ENCODE data around the gene TNFRSF18.

Gene TNFRSF18

GRCh38 chr1:1213345-1214265 is 7.2 kb upstream of the TNFRSF18 start, which contains the start of gene TNFRSF4:
Gene TNFRSF4, minus strand, starts transcription at chr1:1214153. Its CDS starts 26 bp downstream, at chr1:1214127.
- DNase-seq (ENCODE audit: low spot score), result no peak

DNA sequence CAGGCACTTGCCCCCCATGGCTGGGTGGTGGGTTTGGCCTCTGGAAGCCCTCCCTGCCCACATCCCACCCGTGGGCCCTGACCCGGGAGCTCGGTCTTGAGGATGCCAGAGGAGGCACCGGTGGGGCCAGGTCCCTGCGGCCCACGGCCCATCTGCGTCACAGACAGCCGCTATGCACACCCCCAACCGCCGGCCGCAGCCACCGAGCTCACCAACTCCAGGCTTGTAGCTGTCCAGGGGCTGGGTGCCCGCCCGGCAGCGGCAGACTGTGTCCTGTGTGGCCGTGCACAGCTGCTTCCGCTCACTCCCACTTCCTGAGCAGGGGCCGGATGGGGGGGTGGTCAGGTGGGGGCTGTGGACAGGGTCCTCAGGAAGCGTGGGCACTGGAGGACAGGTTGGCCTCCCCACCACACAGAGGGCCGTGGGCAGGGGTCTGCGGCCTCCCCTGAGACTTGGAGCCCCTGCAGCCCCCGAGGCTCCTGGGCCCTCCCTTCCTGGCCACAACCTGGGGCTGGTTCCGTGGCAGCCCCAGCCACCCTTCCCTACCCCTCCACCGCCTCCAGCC is 6.5 kb upstream of the TNFRSF18 start:
- no peak for DNase-seq (ENCODE audit: low spot score)

GRCh38 chr1:1211541-1212441 is 5.4 kb upstream of the TNFRSF18 start:
- DNase-seq (ENCODE audit: low spot score), result no peak

GRCh38 chr1:1210726-1211540 is 4.5 kb upstream of the TNFRSF18 start:
- no peak for DNase-seq (ENCODE audit: low spot score)

DNA sequence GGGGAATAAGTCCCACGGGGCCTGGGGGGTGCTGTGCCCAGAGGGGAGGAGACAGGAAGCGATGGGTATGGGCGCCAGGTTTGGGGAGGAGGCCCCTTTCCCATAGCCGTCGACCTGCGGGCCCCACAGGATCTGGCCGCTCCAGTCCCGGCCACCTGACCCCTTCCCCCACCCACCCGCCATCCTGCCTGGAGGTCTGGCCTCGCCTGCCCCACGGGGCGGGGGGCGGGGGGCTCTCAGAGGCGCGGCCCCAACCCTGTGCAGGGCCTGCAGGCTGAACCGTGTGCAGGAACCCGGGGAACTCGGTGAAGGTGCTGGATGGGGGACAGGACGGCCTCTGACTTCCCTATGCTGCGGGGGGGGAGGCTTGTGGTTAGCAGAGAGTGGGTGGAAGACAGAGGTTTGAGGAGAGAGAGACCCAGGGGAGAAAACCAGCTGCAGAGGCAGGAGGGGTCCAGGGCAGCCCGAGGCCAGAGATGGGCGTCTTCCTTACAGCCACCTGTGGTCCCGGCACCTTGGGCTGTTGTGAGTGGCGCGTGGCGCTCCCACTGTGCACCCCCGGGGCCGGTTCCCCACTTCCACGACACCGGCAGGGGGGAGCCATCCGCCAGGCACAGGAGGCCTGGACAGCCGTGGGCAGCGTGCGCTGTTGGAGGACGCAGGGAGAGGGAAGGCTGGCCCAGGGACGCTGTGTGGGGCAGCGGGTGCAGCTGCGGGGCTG is 2.5 kb upstream of the TNFRSF18 start:
- DNase-seq (ENCODE audit: low spot score), result no peak

GRCh38 chr1:1207571-1207892 is 1.1 kb upstream of the TNFRSF18 start:
- DNase-seq (ENCODE audit: low spot score), result no peak

- DNase-seq (ENCODE audit: low spot score), result no peak
Measured at GRCh38 chr1:1206966-1207531, 657 bp upstream of the TNFRSF18 start.

GRCh38 chr1:1205769-1206375 is 520 bp downstream of the TNFRSF18 start:
- no peak for DNase-seq (ENCODE audit: low spot score)

GRCh38 chr1:1204998-1205768 is 1.2 kb downstream of the TNFRSF18 start:
- no peak for DNase-seq (ENCODE audit: low spot score)

DNA sequence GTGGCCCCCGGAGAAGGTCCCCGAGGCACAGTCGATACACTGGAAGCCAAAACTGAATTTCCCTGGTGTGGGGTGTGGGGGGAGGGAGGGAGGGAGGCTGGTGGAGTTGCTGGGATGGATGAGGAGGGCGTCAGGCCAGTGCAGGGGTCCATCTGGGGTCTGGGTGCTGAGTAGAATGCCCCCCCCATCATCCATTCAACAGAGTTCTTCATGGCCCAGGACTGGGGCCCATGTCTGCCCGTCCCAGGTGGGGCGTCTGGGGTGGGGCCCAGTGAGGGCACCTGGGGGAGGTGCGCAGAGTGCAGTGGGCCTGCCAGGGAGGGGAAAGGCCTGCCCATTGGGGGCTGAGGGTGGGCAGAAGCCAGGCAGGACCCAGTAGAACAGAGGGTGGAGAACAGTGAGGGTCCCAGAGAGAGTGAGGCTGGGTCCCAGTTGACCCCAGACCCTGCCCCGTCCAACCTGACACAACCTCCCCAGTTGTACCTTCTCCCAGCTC is 1.9 kb downstream of the TNFRSF18 start:
- no peak for DNase-seq (ENCODE audit: low spot score)

- DNase-seq (ENCODE audit: low spot score), result no peak
Measured at GRCh38 chr1:1203561-1204424, 2.6 kb downstream of the TNFRSF18 start.

DNA sequence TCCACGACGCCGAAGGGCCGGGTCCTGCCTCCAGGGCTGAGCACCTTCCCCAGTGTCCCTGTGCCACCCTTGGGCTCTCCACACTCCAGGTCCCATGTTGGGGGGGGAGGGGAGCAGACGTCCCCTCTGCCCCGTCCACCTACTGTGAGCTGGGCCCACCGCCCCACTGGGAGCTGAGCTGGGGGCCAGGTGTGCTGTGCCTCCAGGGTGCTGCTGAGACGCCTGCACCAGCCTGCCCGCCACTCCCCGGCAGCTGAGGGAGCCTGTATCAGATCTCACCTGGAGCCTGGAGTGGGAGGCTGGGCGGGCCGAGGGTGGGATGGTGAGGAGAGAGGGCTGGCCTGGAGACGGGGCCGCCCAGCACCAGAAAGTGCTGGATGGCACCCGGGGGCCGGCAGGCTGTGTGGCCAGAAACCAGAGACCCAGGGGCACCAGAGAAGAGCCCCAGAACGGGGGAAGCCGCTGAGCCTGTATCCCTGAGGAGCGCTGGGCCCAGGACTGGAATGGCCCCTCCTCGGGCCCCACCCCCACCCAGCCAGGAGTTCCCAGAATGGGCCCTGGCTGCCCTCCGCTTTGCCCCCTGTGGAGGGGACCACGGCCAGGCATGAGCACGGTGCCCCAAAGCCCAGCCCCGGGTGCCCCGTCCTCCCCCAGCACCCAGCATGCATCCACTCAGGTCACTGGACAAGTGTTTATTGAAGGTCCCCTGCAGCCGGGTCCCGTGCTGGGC is 3.4 kb downstream of the TNFRSF18 start:
- no peak for DNase-seq (ENCODE audit: low spot score)

GRCh38 chr1:1200876-1201810 is 5.2 kb downstream of the TNFRSF18 start:
- DNase-seq (ENCODE audit: low spot score), result no peak

- no peak for DNase-seq (ENCODE audit: low spot score)
Measured at GRCh38 chr1:1199961-1200875, 6.2 kb downstream of the TNFRSF18 start.
